Sigmoid colon (tissue), 3 donors: Measurements from ENCODE around the gene GALNT10.

Experiments
- CTCF ChIP-seq, 4 experiments: fragments of 450-650 bp in 3 of 4; fragments of 200-600 bp in 1 of 4; IDR thresholded peaks; one replicate each; pipeline ENCODE4 v1.5.1; 2016 to 2019; ENCODE audit warnings: antibody characterized with exemption in 4 of 4, mild to moderate bottlenecking in 3 of 4, moderate library complexity in 2 of 4
- POLR2A ChIP-seq, 2 donors: fragments of 450-650 bp; IDR thresholded peaks; one replicate each; pipeline ENCODE4 v1.6.1; 2016; ENCODE audit warnings: antibody characterized with exemption in 2 of 2, mild to moderate bottlenecking in 2 of 2, moderate library complexity in 2 of 2

- TF ChIP-seq CTCF (IDR thresholded peaks at IDR 0.05) (no peak), POLR2A (IDR thresholded peaks at IDR 0.05) (no peak)
Observed at GRCh38 chr5:154210163-154210562, 19.6 kb downstream of the GALNT10 start.
